Mesendoderm (in vitro differentiated cells): ENCODE measurements around the gene TSPAN18. TPM values are rescaled to one million over a fixed set of nuclear protein-coding genes. Genes with fewer than 3 reads are reported as not detected.

ENCODE experiments used
- DNase-seq: peaks from one replicate; pipeline ENCODE4 v3.0.0; 2013
- H2AK5ac ChIP-seq: 2 replicates; pipeline ENCODE4 v1.6.1; 2013; ENCODE audit warnings: low read length, inconsistent platforms
- H2BK120ac ChIP-seq: 2 replicates; pipeline ENCODE4 v1.6.1; 2013; ENCODE audit warnings: low read depth, mild to moderate bottlenecking, low read length, moderate library complexity, mixed read lengths
- H2BK15ac ChIP-seq: replicated peaks from 2 replicates; pipeline ENCODE4 v1.6.1; 2013; ENCODE audit warnings: low read depth, mild to moderate bottlenecking, moderate library complexity
- H2BK5ac ChIP-seq: 2 replicates; pipeline ENCODE4 v1.6.1; 2013; ENCODE audit warnings: low read length, inconsistent platforms
- H3K18ac ChIP-seq: 2 replicates; pipeline ENCODE4 v1.6.1; 2013; ENCODE audit warnings: mild to moderate bottlenecking, low read length, mixed read lengths
- H3K23ac ChIP-seq: one replicate; pipeline ENCODE4 v1.6.1; 2013; ENCODE audit warnings: low read length
- H3K27ac ChIP-seq: 2 replicates; pipeline ENCODE4 v1.5.1; 2013; ENCODE audit warnings: low read depth, mild to moderate bottlenecking, inconsistent platforms, low read length, moderate library complexity
- H3K27me3 ChIP-seq: 2 replicates; pipeline ENCODE4 v1.6.1; 2013; ENCODE audit warnings: low read length, control low read depth, mild to moderate bottlenecking, inconsistent platforms; ENCODE audit not compliant: insufficient read depth, poor library complexity
- H3K36me3 ChIP-seq: 2 replicates; pipeline ENCODE4 v1.6.1; 2013; ENCODE audit warnings: low read length, inconsistent platforms; ENCODE audit not compliant: control insufficient read depth, insufficient read depth
- H3K4ac ChIP-seq: one replicate; pipeline ENCODE4 v1.6.1; 2013; ENCODE audit warnings: low read depth, mild to moderate bottlenecking, low read length, moderate library complexity
- H3K4me1 ChIP-seq: 2 replicates; pipeline ENCODE4 v1.6.1; 2013; ENCODE audit warnings: low read depth, low read length, inconsistent platforms; ENCODE audit not compliant: control insufficient read depth
- H3K4me2 ChIP-seq: 2 replicates; pipeline ENCODE4 v1.6.1; 2013; ENCODE audit warnings: low read length
- H3K4me3 ChIP-seq: 2 replicates; pipeline ENCODE4 v1.5.1; 2013; ENCODE audit warnings: mild to moderate bottlenecking, low read length
- H3K56ac ChIP-seq: one replicate; pipeline ENCODE4 v1.6.1; 2013; ENCODE audit warnings: low read length
- H3K79me1 ChIP-seq: 2 replicates; pipeline ENCODE4 v1.6.1; 2013; ENCODE audit warnings: low read length, inconsistent platforms
- H3K79me2 ChIP-seq: 2 replicates; pipeline ENCODE4 v1.6.1; 2013; ENCODE audit warnings: mild to moderate bottlenecking, low read length; ENCODE audit not compliant: control insufficient read depth, insufficient read depth
- H3K9ac ChIP-seq: 2 replicates; pipeline ENCODE4 v1.6.1; 2013; ENCODE audit warnings: low read length, inconsistent platforms
- H4K5ac ChIP-seq: one replicate; pipeline ENCODE4 v1.6.1; 2013; ENCODE audit warnings: low read length
- H4K8ac ChIP-seq: one replicate; pipeline ENCODE4 v1.6.1; 2013; ENCODE audit warnings: low read depth, mild to moderate bottlenecking, control low read depth, low read length, moderate library complexity
- WGBS: extraction: QIAGEN DNeasy Blood & Tissue Kit; methylation state at CpG from one replicate; pipeline ENCODE4 v1.1.7; 2013; ENCODE audit warnings: low lambda C conversion rate, missing lambda C conversion rate; ENCODE audit not compliant: insufficient coverage; ENCODE audit errors: extremely low coverage; 5-methylcytosine and 5-hydroxymethylcytosine counted together
- polyA plus RNA-seq, 2 experiments: library from polyadenylated mRNA; stranded (reverse); fragments of 200-250 nt; gene quantifications; one replicate each; pipeline ENCODE4 v1.2.3, GENCODE V29; 2013

TSPAN18 gene
- polyA plus RNA-seq (2013, experiment 1 of 2), result 10.5 TPM
- polyA plus RNA-seq (2013, experiment 2 of 2), result 10.5 TPM

GRCh38 chr11:44726283-44727113 lies at the start of gene TSPAN18:
TSS of gene TSPAN18 (plus strand) at chr11:44726962. CDS start at chr11:44906417, 179,455 bp downstream.
- Histone ChIP-seq H4K5ac (no peak within 1 kb of the TSS), H3K56ac (peak within 1 kb of the TSS; percentile 89), H4K8ac (no peak within 1 kb of the TSS), H3K9ac (peak within 1 kb of the TSS; percentile 77), H2AK5ac (no peak within 1 kb of the TSS), H3K79me1 (peaks cover 3% of the 10 kb centered on the region), H2BK120ac (peak within 1 kb of the TSS; percentile 96), H3K4ac (peak within 1 kb of the TSS; percentile 77), H3K36me3 (no peaks in the 10 kb centered on the region), H3K4me1 (peaks cover 18% of the 10 kb centered on the region), H2BK5ac (peak within 1 kb of the TSS; percentile 91), H3K27ac (peak within 1 kb of the TSS; percentile 96), H3K23ac (peak within 1 kb of the TSS; percentile 96), H3K79me2 (peaks cover 2% of the 10 kb centered on the region), H2BK15ac (peak within 1 kb of the TSS; percentile 2), H3K27me3 (no peaks in the 10 kb centered on the region), H3K18ac (peak within 1 kb of the TSS; percentile 89), H3K4me3 (peak within 1 kb of the TSS; percentile 55), H3K4me2 (peak within 1 kb of the TSS; percentile 90)
- WGBS, result no CpG with 5 or more reads among the region's 67 CpGs
- DNase-seq, result peak; percentile 94

- Histone ChIP-seq H2AK5ac (no peak overlapping the region), H3K27ac (no peak overlapping the region), H3K36me3 (no peaks in the 10 kb centered on the region), H3K4ac (no peak overlapping the region), H4K8ac (no peak overlapping the region), H3K18ac (no peak overlapping the region), H2BK120ac (no peak overlapping the region), H3K79me2 (no peaks in the 10 kb centered on the region), H4K5ac (no peak overlapping the region), H3K4me1 (no peaks in the 10 kb centered on the region), H3K4me2 (no peak overlapping the region), H3K23ac (no peak overlapping the region), H3K79me1 (no peaks in the 10 kb centered on the region), H3K56ac (no peak overlapping the region), H2BK15ac (no peak overlapping the region), H3K4me3 (no peak overlapping the region), H3K27me3 (no peaks in the 10 kb centered on the region), H3K9ac (no peak overlapping the region), H2BK5ac (no peak overlapping the region)
- WGBS, result no CpG with 5 or more reads among the region's 9 CpGs
- DNase-seq, result peak; percentile 18
Measured at GRCh38 chr11:44680982-44681597, 45.7 kb upstream of the TSPAN18 start.

GRCh38 chr11:44681698-44682097 lies 45.1 kb upstream of the TSPAN18 start:
- H3K4ac ChIP-seq, result no peak overlapping the region
- no peaks in the 10 kb centered on the region for H3K4me1 ChIP-seq
- DNase-seq, result no peak
- no peak overlapping the region for H2AK5ac ChIP-seq
- no CpG with 5 or more reads among the region's 2 CpGs for WGBS
- no peak overlapping the region for H2BK5ac ChIP-seq
- H3K18ac ChIP-seq, result no peak overlapping the region
- H3K56ac ChIP-seq, result no peak overlapping the region
- no peak overlapping the region for H4K8ac ChIP-seq
- H3K23ac ChIP-seq, result no peak overlapping the region
- no peak overlapping the region for H3K9ac ChIP-seq
- no peaks in the 10 kb centered on the region for H3K36me3 ChIP-seq
- no peak overlapping the region for H3K4me2 ChIP-seq
- H3K4me3 ChIP-seq, result no peak overlapping the region
- H2BK120ac ChIP-seq, result no peak overlapping the region
- no peak overlapping the region for H4K5ac ChIP-seq
- H2BK15ac ChIP-seq, result no peak overlapping the region
- no peaks in the 10 kb centered on the region for H3K27me3 ChIP-seq
- no peaks in the 10 kb centered on the region for H3K79me2 ChIP-seq
- no peak overlapping the region for H3K27ac ChIP-seq
- H3K79me1 ChIP-seq, result no peaks in the 10 kb centered on the region

GRCh38 chr11:44684859-44685281 lies 41.9 kb upstream of the TSPAN18 start:
- no peak overlapping the region for H3K27ac ChIP-seq
- WGBS, result no CpG with 5 or more reads among the region's 10 CpGs
- no peak overlapping the region for H3K4ac ChIP-seq

GRCh38 chr11:44687388-44687787 lies 39.4 kb upstream of the TSPAN18 start:
- no peak overlapping the region for H3K4ac ChIP-seq
- H3K9ac ChIP-seq, result no peak overlapping the region
- no peak overlapping the region for H3K4me3 ChIP-seq
- no peak overlapping the region for H2BK120ac ChIP-seq
- no peak overlapping the region for H4K8ac ChIP-seq
- DNase-seq, result no peak
- H3K79me1 ChIP-seq, result no peaks in the 10 kb centered on the region
- no peaks in the 10 kb centered on the region for H3K4me1 ChIP-seq
- H3K23ac ChIP-seq, result no peak overlapping the region
- H3K27me3 ChIP-seq, result no peaks in the 10 kb centered on the region
- no peak overlapping the region for H2BK5ac ChIP-seq
- H2AK5ac ChIP-seq, result no peak overlapping the region
- no peak overlapping the region for H3K27ac ChIP-seq
- H2BK15ac ChIP-seq, result no peak overlapping the region
- WGBS, result no CpG with 5 or more reads among the region's 4 CpGs
- H3K56ac ChIP-seq, result no peak overlapping the region
- H3K79me2 ChIP-seq, result no peaks in the 10 kb centered on the region
- no peak overlapping the region for H3K18ac ChIP-seq
- no peak overlapping the region for H3K4me2 ChIP-seq
- H3K36me3 ChIP-seq, result no peaks in the 10 kb centered on the region
- H4K5ac ChIP-seq, result no peak overlapping the region

More at GRCh38 chr11:44684859-44685281, 41.9 kb upstream of the TSPAN18 start:
- Histone ChIP-seq H4K5ac (no peak overlapping the region), H3K23ac (no peak overlapping the region), H3K27me3 (no peaks in the 10 kb centered on the region), H3K4me2 (no peak overlapping the region), H4K8ac (no peak overlapping the region), H2BK15ac (no peak overlapping the region), H3K9ac (no peak overlapping the region), H3K56ac (no peak overlapping the region), H3K36me3 (no peaks in the 10 kb centered on the region), H3K4me3 (no peak overlapping the region), H3K4me1 (no peaks in the 10 kb centered on the region), H2BK5ac (no peak overlapping the region), H3K79me2 (no peaks in the 10 kb centered on the region), H3K79me1 (no peaks in the 10 kb centered on the region), H2AK5ac (no peak overlapping the region), H3K18ac (no peak overlapping the region), H2BK120ac (no peak overlapping the region)
- no peak for DNase-seq
